Tibial nerve (tissue), 4 donors: ENCODE data around the gene SLIT3. TPM values are rescaled to one million over a fixed set of nuclear protein-coding genes. Genes with fewer than 3 reads are reported as not detected.

Experiments
- DNase-seq, 2 donors: peaks; one replicate each; pipeline ENCODE4 v3.0.0-alpha.2; 2019; ENCODE audit warnings: low spot score in 2 of 2
- H3K27ac ChIP-seq, 4 donors: fragments of 200-600 bp; sonication (generic) in 3 of 4; one replicate each; pipeline ENCODE4 v1.5.1; 2017 to 2019; ENCODE audit warnings: mild to moderate bottlenecking in 1 of 4
- H3K27me3 ChIP-seq, 2 donors: fragments of 200-600 bp; sonication (generic) in 1 of 2; one replicate each; pipeline versions ENCODE4 v1.5.1 to v1.6.0; 2017 to 2019
- H3K36me3 ChIP-seq, 3 donors: fragments of 200-600 bp; sonication (generic); one replicate each; pipeline ENCODE4 v1.5.1; 2018 to 2019
- H3K4me1 ChIP-seq, 4 donors: fragments of 200-600 bp; sonication (generic) in 3 of 4; one replicate each; pipeline ENCODE4 v1.5.1; 2017 to 2019
- H3K4me3 ChIP-seq, 4 donors: fragments of 200-600 bp; sonication (generic) in 3 of 4; one replicate each; pipeline ENCODE4 v1.5.1; 2017 to 2019; ENCODE audit warnings: mild to moderate bottlenecking in 1 of 4, moderate library complexity in 1 of 4
- H3K9me3 ChIP-seq, 4 donors: fragments of 200-600 bp; sonication (generic) in 3 of 4; one replicate each; pipeline ENCODE4 v1.5.1; 2017 to 2019
- CTCF ChIP-seq, 5 experiments: fragments of 200-600 bp in 3 of 5; fragments of 450-650 bp in 2 of 5; sonication (generic) in 3 of 5; IDR thresholded peaks; one replicate each; pipeline ENCODE4 v1.5.1; 2016 to 2019; ENCODE audit warnings: antibody characterized with exemption in 5 of 5, mild to moderate bottlenecking in 3 of 5, moderate library complexity in 2 of 5
- EP300 ChIP-seq, 2 donors: sonication (generic); formaldehyde crosslinking; IDR thresholded peaks; one replicate each; pipeline ENCODE4 v1.6.1; 2017; ENCODE audit warnings: antibody characterized with exemption in 2 of 2, mild to moderate bottlenecking in 1 of 2
- POLR2A ChIP-seq, 2 donors: fragments of 450-650 bp; IDR thresholded peaks; one replicate each; pipeline ENCODE4 v1.6.1; 2017; ENCODE audit warnings: antibody characterized with exemption in 2 of 2, mild to moderate bottlenecking in 2 of 2, moderate library complexity in 2 of 2
- WGBS, 2 donors: methylation state at CpG; one replicate each; pipeline ENCODE4 v1.1.5; 2018; 5-methylcytosine and 5-hydroxymethylcytosine counted together
- total RNA-seq, 4 donors: library from RNA; depleted of rRNA; stranded (reverse); fragments of >200 nt; gene quantifications; one replicate each; pipeline ENCODE4 v1.1.0, GENCODE V29; 2016

SLIT3 gene
- total RNA-seq, 4 donors from 2014 or later: 16.6 to 39.0 (median 20.2) TPM

- 67 to 72% methylated on average over 6 of the region's 6 CpGs for WGBS, 2 donors
- H3K9me3 ChIP-seq: no peaks in the 10 kb centered on the region
- H3K36me3 ChIP-seq: no peaks in the 10 kb centered on the region
- no peak for DNase-seq
- peak overlapping the region in 1 of 4 donors; percentile 52 for H3K27ac ChIP-seq
- H3K4me3 ChIP-seq: no peak overlapping the region
- H3K4me1 ChIP-seq: no peaks in the 10 kb centered on the region
- H3K27me3 ChIP-seq: no peaks in the 10 kb centered on the region
- TF ChIP-seq EP300 (IDR thresholded peaks at IDR 0.05): peak in 1 of 2 donors; percentile 16
- TF ChIP-seq CTCF (IDR thresholded peaks at IDR 0.05): no peak
Measured at GRCh38 chr5:169173372-169173771, 127.6 kb downstream of the SLIT3 start.

- Histone ChIP-seq H3K27ac (no peak overlapping the region), H3K4me1 (peaks cover 0 to 7% (median 0%) of the 10 kb centered on the region in 4 donors), H3K36me3 (no peaks in the 10 kb centered on the region), H3K27me3 (no peaks in the 10 kb centered on the region), H3K9me3 (no peaks in the 10 kb centered on the region), H3K4me3 (no peak overlapping the region)
- DNase-seq: no peak
- WGBS, 2 donors: 61 to 62% methylated on average over 2 of the region's 2 CpGs
- TF ChIP-seq CTCF (IDR thresholded peaks at IDR 0.05) (no peak), POLR2A (IDR thresholded peaks at IDR 0.05) (no peak), EP300 (IDR thresholded peaks at IDR 0.05) (no peak)
Measured at GRCh38 chr5:169171515-169171914, 129.4 kb downstream of the SLIT3 start.

GRCh38 chr5:169169783-169170182 is 131.2 kb downstream of the SLIT3 start:
- TF ChIP-seq POLR2A (IDR thresholded peaks at IDR 0.05) (no peak), CTCF (IDR thresholded peaks at IDR 0.05) (no peak), EP300 (IDR thresholded peaks at IDR 0.05) (no peak)
- no peak overlapping the region for H3K27ac ChIP-seq
- H3K36me3 ChIP-seq: no peaks in the 10 kb centered on the region
- no peak overlapping the region for H3K4me3 ChIP-seq
- no peak for DNase-seq
- H3K4me1 ChIP-seq: peaks cover 0 to 7% (median 0%) of the 10 kb centered on the region in 4 donors
- no peaks in the 10 kb centered on the region for H3K27me3 ChIP-seq
- no peaks in the 10 kb centered on the region for H3K9me3 ChIP-seq
- WGBS, 2 donors: 69 to 80% methylated on average over 4 of the region's 4 CpGs

- TF ChIP-seq POLR2A (IDR thresholded peaks at IDR 0.05) (no peak), EP300 (IDR thresholded peaks at IDR 0.05) (no peak), CTCF (IDR thresholded peaks at IDR 0.05) (no peak)
- DNase-seq: no peak
- Histone ChIP-seq H3K9me3 (no peaks in the 10 kb centered on the region), H3K27me3 (no peaks in the 10 kb centered on the region), H3K36me3 (no peaks in the 10 kb centered on the region), H3K27ac (peak overlapping the region in 1 of 4 donors; percentile 27), H3K4me3 (no peak overlapping the region), H3K4me1 (peaks cover 0 to 13% (median 2%) of the 10 kb centered on the region in 4 donors)
- 72 to 73% methylated on average over 3 of the region's 3 CpGs for WGBS, 2 donors
Measured at GRCh38 chr5:169168280-169168679, 132.7 kb downstream of the SLIT3 start.

- Histone ChIP-seq H3K36me3 (no peaks in the 10 kb centered on the region), H3K27me3 (no peaks in the 10 kb centered on the region), H3K4me3 (no peak overlapping the region), H3K9me3 (no peaks in the 10 kb centered on the region), H3K27ac (no peak overlapping the region), H3K4me1 (peaks cover 0 to 18% (median 2%) of the 10 kb centered on the region in 4 donors)
- 83 to 88% methylated on average over 8 of the region's 8 CpGs for WGBS, 2 donors
- no peak for DNase-seq
- no peak for TF ChIP-seq CTCF (IDR thresholded peaks at IDR 0.05)
- TF ChIP-seq EP300 (IDR thresholded peaks at IDR 0.05): no peak
- no peak for TF ChIP-seq POLR2A (IDR thresholded peaks at IDR 0.05)
Measured at GRCh38 chr5:169166078-169166477, 134.9 kb downstream of the SLIT3 start.
